ENCODE measurements around the gene LRRC2. TPM values are rescaled to one million over a fixed set of nuclear protein-coding genes. Genes with fewer than 3 reads are reported as not detected.

The LRRC2 gene
- total RNA-seq, 2 donors from 2014 or later, result not detected

- H3K9me3 Mint-ChIP-seq, result no peaks in the 10 kb centered on the region
- no peak overlapping the region for H3K27ac Mint-ChIP-seq
- no peaks in the 10 kb centered on the region for H3K36me3 Mint-ChIP-seq
- ATAC-seq (no peak), DNase-seq (ENCODE audit: low spot score in 2 of 2) (no peak)
These were observed 99.8 kb downstream of the LRRC2 start for GRCh38 chr3:46466273-46466672.

Other genes with a start within 250 kb of the LRRC2 start
- gene CCR2, start 212.2 kb downstream of the LRRC2 start, total RNA-seq, result under 1 TPM in 1 of 2 donors, not detected in 1; 0.19 TPM
- under 1 TPM in 1 of 2 donors, not detected in 1; 0.25 TPM for gene CCR5, start 195.4 kb downstream of the LRRC2 start, total RNA-seq
- 1 to 10 TPM in 1 of 2 donors, under 1 TPM in 1; 0.72 to 1.4 TPM for gene CCRL2, start 159.0 kb downstream of the LRRC2 start, total RNA-seq
- gene LTF, start 101.4 kb downstream of the LRRC2 start, total RNA-seq, result not detected
- gene RTP3, start 68.3 kb downstream of the LRRC2 start, total RNA-seq, result not detected
- gene FAM240A, start 46.2 kb upstream of the LRRC2 start, total RNA-seq, result not detected
- 1 to 10 TPM; 2.0 to 8.1 TPM for gene ALS2CL, start 127.4 kb upstream of the LRRC2 start, total RNA-seq
- 1 to 10 TPM in 1 of 2 donors, under 1 TPM in 1; 0.84 to 1.0 TPM for gene TMIE, start 135.1 kb upstream of the LRRC2 start, total RNA-seq
- not detected for gene PRSS50, start 151.6 kb upstream of the LRRC2 start, total RNA-seq